IPS DF 6.9 (cell line): Measurements from ENCODE around the gene PER1.

ENCODE experiments used
- DNase-seq: peaks from one replicate; pipeline ENCODE4 v3.0.0-alpha.2; 2013; ENCODE audit warnings: low read depth, low spot score
- H3K27ac ChIP-seq: one replicate; pipeline ENCODE4 v1.5.1; 2013; ENCODE audit warnings: low read length, control low read depth
- H3K27me3 ChIP-seq: 2 replicates; pipeline ENCODE4 v1.6.1; 2013; ENCODE audit warnings: mild to moderate bottlenecking, low read length; ENCODE audit not compliant: control insufficient read depth, insufficient read depth
- H3K36me3 ChIP-seq: 2 replicates; pipeline ENCODE4 v1.6.1; 2013; ENCODE audit warnings: low read length; ENCODE audit not compliant: control insufficient read depth, insufficient read depth
- H3K4me1 ChIP-seq: 2 replicates; pipeline ENCODE4 v1.6.1; 2013; ENCODE audit warnings: low read length; ENCODE audit not compliant: control insufficient read depth, insufficient read depth
- H3K4me3 ChIP-seq: 2 replicates; pipeline ENCODE4 v1.5.1; 2013; ENCODE audit warnings: mild to moderate bottlenecking, low read length
- H3K9me3 ChIP-seq: 2 replicates; pipeline ENCODE4 v1.6.1; 2013; ENCODE audit warnings: low read length, inconsistent platforms; ENCODE audit not compliant: control insufficient read depth, insufficient read depth
- WGBS: extraction: QIAGEN DNeasy Blood & Tissue Kit; methylation state at CpG from one replicate; pipeline ENCODE4 v1.1.7; 2013; ENCODE audit warnings: mixed read lengths, missing lambda C conversion rate; ENCODE audit not compliant: insufficient read length, insufficient coverage; 5-methylcytosine and 5-hydroxymethylcytosine counted together

PER1 gene

DNA sequence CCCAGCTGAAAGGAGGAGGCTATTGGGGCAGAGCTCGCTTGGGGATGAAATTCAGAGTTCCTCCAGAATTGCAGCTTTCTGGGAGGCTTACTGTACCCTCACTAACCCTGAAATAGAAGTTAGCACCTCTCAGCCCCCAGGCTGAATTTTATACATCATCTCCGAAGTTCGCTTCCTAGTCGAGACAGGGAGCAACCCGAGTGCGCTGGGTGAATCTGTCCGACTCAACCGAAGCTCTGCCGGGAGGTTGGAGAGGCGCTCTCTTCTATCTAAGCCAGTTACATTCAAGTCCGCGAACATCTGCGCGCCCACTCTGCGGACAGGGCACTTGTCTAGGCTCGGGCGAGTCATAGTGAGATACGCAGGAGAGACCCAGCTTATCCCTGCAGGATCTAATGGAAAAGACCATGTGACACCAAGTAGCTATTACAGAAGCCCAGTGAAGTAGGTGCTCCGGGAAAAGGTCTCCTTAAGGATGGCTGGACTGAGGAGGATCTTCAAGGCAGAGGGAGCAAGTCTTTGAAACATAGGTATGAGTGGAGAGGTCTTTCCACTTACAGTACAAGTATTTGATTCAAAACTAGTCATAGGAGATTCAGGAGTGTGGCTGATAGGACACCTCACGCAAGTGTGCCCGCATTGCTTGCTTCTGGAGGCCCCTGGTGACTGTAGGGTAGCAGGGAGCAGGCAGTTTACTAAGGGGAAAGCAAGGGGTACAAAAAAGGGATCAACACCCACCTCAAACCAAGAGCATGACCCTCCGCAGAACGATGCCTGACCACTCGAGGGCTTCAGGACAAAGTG lies 27.7 kb downstream of the PER1 start:
- H3K9me3 ChIP-seq = no peaks in the 10 kb centered on the region
- peaks cover 37% of the 10 kb centered on the region for H3K27me3 ChIP-seq
- H3K36me3 ChIP-seq = no peaks in the 10 kb centered on the region; the same call in 1 of the 2 replicates
- no peak for DNase-seq
- no CpG with 5 or more reads among the region's 24 CpGs for WGBS
- H3K27ac ChIP-seq = no peak overlapping the region
- 0 out of 2 replicates have a peak, but pooled peaks cover 3% of the 10 kb centered on the region for H3K4me1 ChIP-seq
- peak overlapping the region; percentile 73; the same call in 1 of the 2 replicates for H3K4me3 ChIP-seq

DNA sequence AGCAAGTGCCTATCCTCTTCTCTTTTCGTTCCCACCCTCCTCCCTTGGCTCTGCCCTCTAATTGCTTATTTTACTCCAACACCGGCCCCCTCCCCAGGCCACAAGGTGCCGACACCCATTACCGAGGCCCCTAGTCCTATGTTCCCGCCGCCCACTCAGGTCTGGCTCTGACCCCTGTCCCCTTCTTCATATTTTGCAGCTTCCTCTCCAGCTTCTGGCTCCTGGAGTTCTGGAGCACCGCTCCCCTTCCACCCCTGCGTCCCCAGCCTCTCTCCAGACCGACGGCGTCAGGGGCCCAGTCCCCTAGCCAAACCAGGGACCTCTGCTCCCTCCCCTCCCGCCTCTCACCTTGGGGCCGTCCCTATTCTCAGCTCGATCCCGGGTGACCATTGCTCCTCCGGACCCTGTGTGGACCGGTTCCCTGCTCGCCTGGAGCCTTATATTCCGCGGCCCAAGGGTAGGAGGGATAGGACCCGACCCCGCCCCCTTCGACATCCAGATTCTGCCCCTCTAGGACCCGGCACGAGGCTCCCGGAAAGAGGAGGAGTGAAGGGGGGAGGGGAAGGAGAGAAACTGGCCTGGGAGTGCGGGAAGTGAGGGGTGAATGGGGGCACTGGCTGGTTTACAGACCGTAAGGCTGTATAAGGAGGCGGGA lies 28.4 kb downstream of the PER1 start, which contains the start of gene HES7:
TSS of gene HES7 (minus strand) at position 412 of the 655 bp plus-strand sequence. CDS start at position 390, 22 bp downstream.
- no CpG with 5 or more reads among the region's 29 CpGs for WGBS
- H3K27me3 ChIP-seq = peaks cover 37% of the 10 kb centered on the region
- peak within 1 kb of the TSS; percentile 73; the same call in 1 of the 2 replicates for H3K4me3 ChIP-seq
- no peak within 1 kb of the TSS for H3K27ac ChIP-seq
- H3K4me1 ChIP-seq = 0 out of 2 replicates have a peak, but pooled peaks cover 3% of the 10 kb centered on the region
- no peak for DNase-seq
- no peaks in the 10 kb centered on the region; the same call in 1 of the 2 replicates for H3K36me3 ChIP-seq
- H3K9me3 ChIP-seq = no peaks in the 10 kb centered on the region

DNA sequence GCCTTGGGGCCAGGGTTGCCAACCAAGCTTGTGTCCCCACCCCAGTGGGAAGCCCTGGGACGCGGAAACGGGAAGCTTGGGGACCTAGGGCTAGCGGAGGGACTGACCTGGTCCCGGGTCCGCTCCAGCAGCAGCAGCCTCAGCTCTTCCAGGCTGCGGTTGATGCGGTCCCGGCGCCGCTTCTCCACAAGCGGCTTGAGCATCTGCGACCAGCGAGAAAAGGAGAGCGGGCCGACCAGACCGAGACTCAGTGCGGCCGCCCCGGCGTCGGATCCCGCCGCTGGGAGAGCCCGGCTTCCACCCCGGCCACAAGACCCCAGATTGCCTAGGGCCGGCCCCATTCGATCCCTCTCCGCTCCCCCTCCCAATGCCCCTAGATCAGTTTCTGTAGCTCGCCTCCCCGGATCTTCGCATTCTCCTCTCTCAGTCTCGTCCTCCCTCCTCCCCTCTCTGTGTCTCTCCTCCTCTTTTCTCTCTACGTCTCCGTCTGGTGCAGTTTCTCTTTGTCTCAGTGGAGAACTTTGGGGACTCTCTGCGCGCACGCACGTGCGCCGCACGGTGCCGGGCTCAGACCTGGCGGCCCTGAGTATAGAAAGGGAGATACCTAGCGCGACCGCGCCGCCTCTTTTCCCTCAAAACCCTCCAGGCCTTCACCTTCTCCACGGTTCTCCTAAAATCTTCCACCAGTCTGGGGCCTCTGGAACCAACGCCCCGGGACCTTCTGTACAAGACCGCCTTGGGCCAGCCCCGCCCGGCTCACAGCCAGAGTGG lies 29.1 kb downstream of the PER1 start:
- no peaks in the 10 kb centered on the region for H3K9me3 ChIP-seq
- no CpG with 5 or more reads among the region's 55 CpGs for WGBS
- DNase-seq = no peak
- H3K4me1 ChIP-seq = 0 out of 2 replicates have a peak, but pooled peaks cover 3% of the 10 kb centered on the region
- no peak overlapping the region for H3K27ac ChIP-seq
- H3K27me3 ChIP-seq = peaks cover 36% of the 10 kb centered on the region
- peak overlapping the region; percentile 73; the same call in 1 of the 2 replicates for H3K4me3 ChIP-seq
- no peaks in the 10 kb centered on the region; the same call in 1 of the 2 replicates for H3K36me3 ChIP-seq

DNA sequence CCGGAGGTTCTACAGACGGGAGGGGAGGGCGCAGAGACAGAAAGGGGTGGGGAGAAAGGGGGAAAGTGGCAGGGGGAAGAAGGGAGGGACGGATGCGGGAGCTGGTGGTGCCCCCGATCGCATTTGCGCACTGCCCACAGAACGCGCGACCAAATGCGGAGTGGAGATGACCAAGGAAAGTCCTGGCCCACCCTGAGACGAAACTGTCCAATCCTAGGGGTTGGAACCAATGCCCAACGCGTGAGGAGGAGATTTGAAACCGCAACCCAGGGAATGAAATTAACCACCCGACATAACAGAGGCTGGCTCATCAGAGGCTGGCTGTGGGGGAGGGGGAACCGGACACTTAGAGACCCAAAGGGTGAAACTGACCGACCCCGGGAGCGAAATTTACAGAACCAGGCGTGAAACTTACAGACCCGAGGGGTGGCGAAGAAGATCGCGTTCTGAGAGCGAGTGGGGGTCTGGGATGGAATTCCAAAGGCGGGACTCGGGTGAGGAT lies 29.7 kb downstream of the PER1 start:
- Histone ChIP-seq H3K36me3 (no peaks in the 10 kb centered on the region; the same call in 1 of the 2 replicates), H3K4me3 (peak overlapping the region; percentile 73; the same call in 1 of the 2 replicates), H3K9me3 (no peaks in the 10 kb centered on the region), H3K27ac (no peak overlapping the region), H3K27me3 (peaks cover 38% of the 10 kb centered on the region), H3K4me1 (0 out of 2 replicates have a peak, but pooled peaks cover 3% of the 10 kb centered on the region)
- whole genome bisulfite sequencing = no CpG with 5 or more reads among the region's 29 CpGs
- DNase-seq = no peak

DNA sequence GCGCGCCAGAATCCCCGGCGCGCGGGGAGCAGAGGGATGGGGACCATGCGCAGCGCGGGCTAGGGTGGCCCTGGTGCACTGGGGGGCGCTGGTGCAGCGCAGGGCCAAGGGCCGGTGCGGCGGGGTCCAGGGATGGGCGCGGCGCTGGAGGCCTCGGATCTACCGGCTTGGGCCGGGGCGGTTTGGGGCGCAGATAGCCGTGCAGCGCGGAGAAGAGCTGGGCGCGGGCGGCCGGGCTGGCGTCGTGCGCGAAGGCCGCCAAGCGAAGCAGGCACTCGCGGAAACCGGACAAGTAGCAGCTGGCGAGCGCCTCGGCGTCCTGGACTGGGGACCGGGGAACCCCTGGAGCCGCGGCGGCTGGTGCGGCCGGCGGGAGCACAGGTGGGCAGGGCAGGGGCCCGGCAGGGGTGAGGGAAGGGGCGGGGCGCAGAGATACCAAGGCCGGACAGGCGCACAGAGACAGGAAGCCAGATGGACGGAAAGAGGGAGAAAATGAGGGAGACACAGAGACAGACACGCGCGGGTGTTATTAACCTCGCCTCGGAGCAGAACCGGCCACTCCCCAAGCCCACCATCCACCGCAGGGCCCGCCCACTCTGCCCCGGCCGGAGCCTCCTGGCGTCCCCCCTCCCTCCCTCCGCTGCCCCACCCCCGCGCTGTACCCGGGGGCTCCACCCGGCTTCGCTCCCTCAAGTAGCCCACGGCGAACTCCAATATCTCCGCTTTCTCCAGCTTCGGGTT lies 30.4 kb downstream of the PER1 start:
- Histone ChIP-seq H3K27me3 (peaks cover 39% of the 10 kb centered on the region), H3K4me1 (0 out of 2 replicates have a peak, but pooled peaks cover 3% of the 10 kb centered on the region), H3K27ac (no peak overlapping the region), H3K9me3 (no peaks in the 10 kb centered on the region), H3K36me3 (no peaks in the 10 kb centered on the region; the same call in 1 of the 2 replicates), H3K4me3 (peak overlapping the region; percentile 73)
- no peak for DNase-seq
- no CpG with 5 or more reads among the region's 76 CpGs for WGBS

DNA sequence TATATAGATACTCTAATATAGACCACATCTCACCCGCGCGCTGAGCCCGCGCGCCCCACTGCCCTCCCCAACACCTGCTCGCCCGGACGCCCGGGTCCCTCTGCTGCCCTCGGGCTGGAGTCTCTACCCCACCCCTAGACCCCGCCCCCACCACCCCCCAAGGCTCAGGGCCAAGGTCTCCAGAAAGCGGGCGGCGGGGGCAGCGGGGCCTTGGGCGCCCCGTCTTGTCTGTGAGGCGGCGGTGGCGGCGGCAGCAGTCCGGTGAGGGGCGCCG lies 30.9 kb downstream of the PER1 start:
- H3K9me3 ChIP-seq = no peaks in the 10 kb centered on the region
- DNase-seq = no peak
- H3K4me1 ChIP-seq = 0 out of 2 replicates have a peak, but pooled peaks cover 3% of the 10 kb centered on the region
- H3K27ac ChIP-seq = no peak overlapping the region
- peak overlapping the region; percentile 73; the same call in 1 of the 2 replicates for H3K4me3 ChIP-seq
- peaks cover 44% of the 10 kb centered on the region for H3K27me3 ChIP-seq
- WGBS = no CpG with 5 or more reads among the region's 25 CpGs
- H3K36me3 ChIP-seq = no peaks in the 10 kb centered on the region; the same call in 1 of the 2 replicates

DNA sequence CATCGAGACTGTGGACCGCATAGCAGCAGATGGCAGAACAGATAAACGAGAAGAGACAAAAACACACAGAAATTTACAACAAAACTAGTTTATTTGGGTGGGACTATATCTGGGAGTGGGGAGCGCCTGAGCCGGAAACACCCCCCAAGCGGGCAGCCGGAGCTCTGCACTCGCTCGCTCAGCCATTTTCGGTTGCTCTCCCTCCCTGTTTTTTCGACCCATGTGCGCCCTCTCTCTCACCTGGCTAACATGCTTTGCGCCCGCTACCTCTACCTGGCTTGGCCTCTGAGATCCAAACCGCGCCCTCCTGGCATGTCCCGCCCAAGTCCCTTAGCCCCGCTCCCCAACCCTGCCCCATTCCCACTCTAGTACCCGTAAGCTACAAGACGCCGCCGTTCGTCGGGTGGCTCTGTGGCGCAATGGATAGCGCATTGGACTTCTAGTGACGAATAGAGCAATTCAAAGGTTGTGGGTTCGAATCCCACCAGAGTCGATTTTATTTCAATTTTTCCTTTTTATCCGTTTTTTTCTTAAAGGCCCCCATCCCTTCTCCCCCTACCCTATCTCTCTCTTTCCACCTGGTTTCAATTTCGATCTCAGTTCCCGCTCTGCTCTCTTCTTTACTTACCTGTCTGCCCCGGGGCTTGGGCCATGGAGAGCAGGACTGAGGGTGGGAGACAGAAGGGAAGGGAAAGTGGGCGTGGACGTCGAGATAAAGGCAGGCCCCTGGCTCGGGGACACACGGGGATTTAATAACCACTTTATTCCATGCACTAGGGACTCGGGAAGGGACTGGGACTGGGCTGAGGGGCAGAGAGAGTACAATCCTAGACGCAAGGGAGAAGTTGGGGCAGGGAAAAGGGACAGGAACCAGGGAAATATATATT lies 31.4 kb downstream of the PER1 start:
- peaks cover 44% of the 10 kb centered on the region for H3K27me3 ChIP-seq
- no peak overlapping the region for H3K27ac ChIP-seq
- H3K4me3 ChIP-seq = peak overlapping the region; percentile 74; the same call in 1 of the 2 replicates
- H3K9me3 ChIP-seq = no peaks in the 10 kb centered on the region
- 0 out of 2 replicates have a peak, but pooled peaks cover 3% of the 10 kb centered on the region for H3K4me1 ChIP-seq
- DNase-seq = no peak
- H3K36me3 ChIP-seq = no peaks in the 10 kb centered on the region; the same call in 1 of the 2 replicates
- WGBS = no CpG with 5 or more reads among the region's 40 CpGs

DNA sequence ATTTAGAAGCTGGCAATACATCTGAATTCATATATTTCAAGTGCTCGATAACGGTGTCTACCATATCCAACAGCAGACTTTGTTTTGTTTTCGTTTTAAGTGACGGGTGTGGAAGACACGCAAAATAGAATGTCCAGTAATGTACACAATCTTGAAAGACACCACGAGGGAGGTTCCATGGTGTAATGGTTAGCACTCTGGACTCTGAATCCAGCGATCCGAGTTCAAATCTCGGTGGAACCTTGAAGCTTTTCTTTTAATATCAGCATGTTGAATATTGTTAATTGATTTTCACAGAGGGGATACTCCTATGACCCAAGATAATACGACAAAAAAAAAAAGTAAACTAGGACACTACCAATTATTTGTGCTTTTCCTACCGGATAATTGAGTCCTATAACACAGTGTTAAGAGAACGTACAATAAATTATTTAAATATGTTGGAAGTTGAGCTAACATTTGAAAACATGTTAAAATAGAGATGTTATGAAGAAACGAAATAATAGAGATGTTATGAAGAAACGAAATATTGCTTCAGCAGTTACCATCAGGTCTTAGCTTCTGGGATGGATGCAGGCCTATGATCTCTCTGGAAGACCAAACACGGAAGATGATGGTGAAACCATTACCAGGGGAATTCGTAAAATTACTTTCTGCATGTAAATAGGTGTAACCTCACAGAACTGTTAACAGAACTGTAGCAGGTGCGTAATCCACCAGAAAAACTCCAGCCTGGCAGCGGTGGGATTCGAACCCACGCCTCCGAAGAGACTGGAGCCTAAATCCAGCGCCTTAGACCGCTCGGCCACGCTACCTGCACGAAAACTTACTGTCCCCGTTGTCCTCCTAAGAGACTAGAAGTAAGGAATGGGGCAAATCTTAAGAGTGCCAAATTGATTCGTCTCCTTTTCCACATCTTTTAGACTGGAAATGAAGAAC lies 32.4 kb downstream of the PER1 start:
- WGBS = no CpG with 5 or more reads among the region's 28 CpGs
- Histone ChIP-seq H3K4me3 (peak overlapping the region; percentile 74; the same call in 1 of the 2 replicates), H3K9me3 (no peaks in the 10 kb centered on the region), H3K36me3 (no peaks in the 10 kb centered on the region; the same call in 1 of the 2 replicates), H3K27ac (no peak overlapping the region), H3K4me1 (0 out of 2 replicates have a peak, but pooled peaks cover 2% of the 10 kb centered on the region), H3K27me3 (peaks cover 39% of the 10 kb centered on the region)
- no peak for DNase-seq
